GM18508 (cell line): Measurements from ENCODE around the gene DPF1.

ENCODE experiments used
- ATAC-seq: cut with Tn5 transposase; IDR thresholded peaks from one replicate; pipeline ENCODE4 v1.9.1; 2021; ENCODE audit warnings: moderate number of reproducible peaks; ENCODE audit not compliant: insufficient read depth, unreplicated experiment

DPF1 gene

DNA sequence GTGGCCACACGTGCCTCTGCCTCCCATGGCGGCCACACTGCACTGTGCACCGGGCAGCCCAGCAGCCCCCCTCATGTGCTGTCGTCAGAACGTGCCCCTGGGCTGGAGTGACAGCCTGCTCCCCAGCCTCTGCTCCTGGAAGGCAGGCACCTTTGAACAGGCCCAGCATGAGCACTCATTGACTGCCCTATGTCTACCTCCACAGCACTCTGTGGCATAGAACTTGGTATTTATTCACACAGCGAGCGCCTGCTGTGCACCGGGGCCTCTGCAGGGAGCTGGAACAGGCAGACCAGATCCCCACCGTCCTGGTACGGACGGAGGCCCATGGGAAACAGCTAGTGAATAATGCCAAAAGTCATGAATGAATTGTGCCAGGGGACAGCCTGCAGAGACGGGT lies 53.7 kb downstream of the DPF1 start:
- no peak for ATAC-seq

GRCh38 chr19:38168637-38169036 lies 55.4 kb downstream of the DPF1 start:
- ATAC-seq: no peak

- ATAC-seq: no peak
Measured at GRCh38 chr19:38165335-38165734, 58.7 kb downstream of the DPF1 start.

GRCh38 chr19:38164526-38164925 lies 59.5 kb downstream of the DPF1 start:
- no peak for ATAC-seq

- no peak for ATAC-seq
Measured at GRCh38 chr19:38163419-38164290, 60.4 kb downstream of the DPF1 start.

DNA sequence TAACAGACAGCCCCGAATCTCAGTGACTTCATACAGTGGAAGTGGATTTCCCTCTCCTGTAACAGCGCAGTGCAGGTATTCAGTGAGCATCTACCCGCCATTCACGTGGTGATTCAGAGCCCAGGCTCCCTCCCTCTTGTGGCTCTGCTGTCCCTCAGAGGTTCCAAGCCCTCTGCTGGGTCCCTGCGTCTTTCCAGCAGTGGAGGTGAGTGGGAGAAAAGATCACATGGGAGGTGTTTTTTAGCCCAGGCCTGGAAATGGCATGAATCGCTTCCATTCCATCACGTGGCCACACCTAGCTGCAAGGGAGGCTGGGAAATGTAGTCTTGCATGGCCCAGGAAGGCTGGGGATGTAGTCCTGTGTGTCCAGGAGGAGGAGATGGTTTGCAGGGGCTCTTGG lies 61.4 kb downstream of the DPF1 start:
- no peak for ATAC-seq

- no peak for ATAC-seq
Measured at GRCh38 chr19:38162094-38162493, 61.9 kb downstream of the DPF1 start.
